C4-2B (cell line): ENCODE measurements around the gene OR1J4.

Source experiments
- ZFX ChIP-seq: fragments of 450-650 bp; IDR thresholded peaks from 2 replicates; pipeline ENCODE4 v1.6.1; 2017
- TF ChIP-seq, protein P1 (sequence below): fragments of 450-650 bp; conservative IDR thresholded peaks from 2 replicates; pipeline ENCODE4 v1.5.1; 2017; ENCODE audit warnings: mild to moderate bottlenecking

DNA sequence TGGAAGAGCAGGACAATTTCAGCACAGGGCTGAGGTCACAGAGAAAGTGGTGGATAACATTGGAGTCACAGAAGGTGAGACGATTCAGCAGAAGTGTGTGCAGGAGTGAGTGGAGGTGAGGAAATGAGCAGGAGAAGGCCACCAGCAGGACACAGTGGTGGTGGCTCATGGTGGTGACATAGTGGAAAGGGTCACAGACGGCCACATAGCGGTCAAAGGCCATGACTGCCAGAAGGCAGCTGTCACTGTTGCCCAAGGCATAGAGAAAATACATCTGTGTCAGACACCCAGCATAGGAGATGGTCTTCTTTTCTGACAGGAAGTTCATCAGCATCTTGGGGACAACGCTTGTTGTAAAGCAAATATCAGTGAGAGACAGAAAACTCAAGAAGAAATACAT lies 49.0 kb downstream of the OR1J4 start:
- TF ChIP-seq, protein P1, sequence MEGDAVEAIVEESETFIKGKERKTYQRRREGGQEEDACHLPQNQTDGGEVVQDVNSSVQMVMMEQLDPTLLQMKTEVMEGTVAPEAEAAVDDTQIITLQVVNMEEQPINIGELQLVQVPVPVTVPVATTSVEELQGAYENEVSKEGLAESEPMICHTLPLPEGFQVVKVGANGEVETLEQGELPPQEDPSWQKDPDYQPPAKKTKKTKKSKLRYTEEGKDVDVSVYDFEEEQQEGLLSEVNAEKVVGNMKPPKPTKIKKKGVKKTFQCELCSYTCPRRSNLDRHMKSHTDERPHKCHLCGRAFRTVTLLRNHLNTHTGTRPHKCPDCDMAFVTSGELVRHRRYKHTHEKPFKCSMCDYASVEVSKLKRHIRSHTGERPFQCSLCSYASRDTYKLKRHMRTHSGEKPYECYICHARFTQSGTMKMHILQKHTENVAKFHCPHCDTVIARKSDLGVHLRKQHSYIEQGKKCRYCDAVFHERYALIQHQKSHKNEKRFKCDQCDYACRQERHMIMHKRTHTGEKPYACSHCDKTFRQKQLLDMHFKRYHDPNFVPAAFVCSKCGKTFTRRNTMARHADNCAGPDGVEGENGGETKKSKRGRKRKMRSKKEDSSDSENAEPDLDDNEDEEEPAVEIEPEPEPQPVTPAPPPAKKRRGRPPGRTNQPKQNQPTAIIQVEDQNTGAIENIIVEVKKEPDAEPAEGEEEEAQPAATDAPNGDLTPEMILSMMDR, result no peak
- no peak for TF ChIP-seq ZFX
